HG03342 (cell line): ENCODE data around the gene LTB.
A peak's percentile ranks its signal among the peaks of the same experiment; 100 is the strongest.
"Not testable (repeated sequence)": the region's sequence is repeated elsewhere in the genome, so short reads cannot be mapped to it uniquely, and the experiment has no call there.

Experiments
- ATAC-seq: cut with Tn5 transposase; IDR thresholded peaks from one replicate; pipeline ENCODE4 v1.9.1; 2021; ENCODE audit warnings: mild to moderate bottlenecking, moderate library complexity; ENCODE audit not compliant: unreplicated experiment

Gene LTB

GRCh38 chr6:31556307-31556706 is 25.9 kb downstream of the LTB start:
- ATAC-seq = no peak

- not testable (repeated sequence) for ATAC-seq
These were observed 30.9 kb downstream of the LTB start for GRCh38 chr6:31551371-31551770.

- ATAC-seq = no peak
These were observed 33.7 kb downstream of the LTB start for GRCh38 chr6:31548544-31548873.

- ATAC-seq = no peak
These were observed 34.3 kb downstream of the LTB start for GRCh38 chr6:31547727-31548543.

GRCh38 chr6:31546958-31547726 is 35.1 kb downstream of the LTB start, which contains the start of gene NFKBIL1:
Gene NFKBIL1 (plus strand): TSS chr6:31547608. CDS start chr6:31547695, 87 bp downstream.
- ATAC-seq = peak; percentile 55

GRCh38 chr6:31546339-31546957 is 35.8 kb downstream of the LTB start, which contains the start of gene ATP6V1G2:
Gene ATP6V1G2 (minus strand): TSS chr6:31546608. CDS start chr6:31546559, 49 bp downstream.
- ATAC-seq = peak; percentile 47

GRCh38 chr6:31545291-31545690 is 36.9 kb downstream of the LTB start:
- ATAC-seq = no peak

- no peak for ATAC-seq
These were observed 37.5 kb downstream of the LTB start for GRCh38 chr6:31544676-31545075.

GRCh38 chr6:31543639-31544038 is 38.6 kb downstream of the LTB start:
- ATAC-seq = no peak

- peak; percentile 67 for ATAC-seq
These were observed 40.3 kb downstream of the LTB start, which contains the start of gene DDX39B for GRCh38 chr6:31541658-31542521. Gene DDX39B (minus strand): TSS chr6:31542003. CDS start chr6:31540532, 1,471 bp downstream.

- no peak for ATAC-seq
These were observed 41.1 kb downstream of the LTB start for GRCh38 chr6:31541059-31541657.

GRCh38 chr6:31540640-31541039 is 41.6 kb downstream of the LTB start:
- no peak for ATAC-seq

- no peak for ATAC-seq
These were observed 43.3 kb downstream of the LTB start for GRCh38 chr6:31538805-31539400.

GRCh38 chr6:31535538-31536324 is 46.5 kb downstream of the LTB start:
- no peak for ATAC-seq

GRCh38 chr6:31534521-31535040 is 47.6 kb downstream of the LTB start:
- no peak for ATAC-seq

GRCh38 chr6:31534011-31534410 is 48.2 kb downstream of the LTB start:
- no peak for ATAC-seq

GRCh38 chr6:31533455-31533841 is 48.8 kb downstream of the LTB start:
- ATAC-seq = no peak

- ATAC-seq = no peak
These were observed 49.4 kb downstream of the LTB start for GRCh38 chr6:31532644-31533454.
